Kidney (tissue), 14 donors: ENCODE data around the gene TPM3. TPM values are rescaled to one million over a fixed set of nuclear protein-coding genes. Genes with fewer than 3 reads are reported as not detected.
"Not testable (repeated sequence)": the region's sequence is repeated elsewhere in the genome, so short reads cannot be mapped to it uniquely, and the experiment has no call there.

Experiments used
- DNase-seq, 5 donors: peaks; one replicate each; pipeline ENCODE4 v3.0.0-alpha.2; 2013 to 2020
- FAIRE-seq: peaks from 2 replicates; lab custom pipeline; 2012; peaks lifted over from hg19 to GRCh38; lab: Jason Lieb, UNC
- H3K27ac ChIP-seq, 2 donors: one replicate each; pipeline ENCODE4 v1.7.0; 2013; ENCODE audit warnings: low read depth in 2 of 2, low read length in 2 of 2, inconsistent platforms in 1 of 2
- H3K27me3 ChIP-seq: one replicate; pipeline ENCODE4 v1.7.1; 2013; ENCODE audit warnings: low read length, inconsistent platforms; ENCODE audit not compliant: control insufficient read depth, insufficient read depth
- H3K36me3 ChIP-seq, 3 donors: one replicate each; pipeline versions ENCODE4 v1.7.0 to v1.7.1; 2013; ENCODE audit warnings: low read length in 3 of 3, control low read depth in 1 of 3, inconsistent platforms in 1 of 3; ENCODE audit not compliant: insufficient read depth in 3 of 3, control insufficient read depth in 2 of 3
- H3K4me1 ChIP-seq, 3 donors: one replicate each; pipeline versions ENCODE4 v1.7.0 to v1.7.1; 2013; ENCODE audit warnings: low read length in 3 of 3, inconsistent platforms in 1 of 3, low read depth in 1 of 3; ENCODE audit not compliant: control insufficient read depth in 2 of 3, insufficient read depth in 2 of 3
- H3K4me3 ChIP-seq, 3 donors: one replicate each; pipeline versions ENCODE4 v1.7.0 to v1.8.1; 2013; ENCODE audit warnings: low read length in 3 of 3, control low read depth in 1 of 3, inconsistent platforms in 1 of 3
- H3K9ac ChIP-seq, 3 donors: one replicate each; pipeline versions ENCODE4 v1.7.0 to v1.7.1; 2013; ENCODE audit warnings: low read length in 3 of 3, control low read depth in 1 of 3, inconsistent platforms in 1 of 3
- H3K9me3 ChIP-seq, 3 donors: one replicate each; pipeline versions ENCODE4 v1.7.0 to v1.7.1; 2013; ENCODE audit warnings: low read length in 3 of 3, control low read depth in 1 of 3, inconsistent platforms in 1 of 3; ENCODE audit not compliant: control insufficient read depth in 2 of 3, insufficient read depth in 1 of 3
- CTCF ChIP-seq: IDR thresholded peaks from 3 replicates; pipeline ENCODE4 v1.5.1; 2012; ENCODE audit warnings: mild to moderate bottlenecking, moderate library complexity, borderline replicate concordance; ENCODE audit not compliant: insufficient read depth; ENCODE audit errors: extremely low read depth
- intact Hi-C: fragments of 100-400 bp; cut with DNase I; formaldehyde crosslinking; loops from one replicate; pipeline ENCODE4 v1.11.1; 2022
- polyA plus RNA-seq: library from polyadenylated mRNA; stranded (reverse); fragments of 350-450 nt; fragmentation: Illumina TruSeq; extraction: RNeasy Lipid Tissue Mini Kit (QIAGEN cat#74804); gene quantifications from one replicate; pipeline ENCODE4 v1.2.3, GENCODE V29; 2014; ENCODE audit warnings: low read depth, low replicate concordance; ENCODE audit not compliant: insufficient read depth
- total RNA-seq: library from RNA; stranded (reverse); fragmentation: NEBNext Ultra II Directional; extraction: Animal tissue kit (Norgen Biotek cat#: 25700); gene quantifications from one replicate; pipeline ENCODE4 v1.2.1, GENCODE V29; 2021
- donor health status: control.
- donor health status: control.
- donor health status: control.
- donor health status: control.
- donor health status: control.
- donor health status: DM: yes; HTN: yes; CAD: no.
- donor health status: Normal renal cell carcinoma (clear cell type).

Gene TPM3
- total and polyA plus RNA-seq, 2 donors from 2014 or later, result 156 to 315 TPM

- H3K27ac ChIP-seq, result no peak overlapping the region
- H3K9me3 ChIP-seq, result no peaks in the 10 kb centered on the region
- no peaks in the 10 kb centered on the region for H3K27me3 ChIP-seq
- no peaks in the 10 kb centered on the region for H3K4me1 ChIP-seq
- no peak overlapping the region for H3K4me3 ChIP-seq
- FAIRE-seq (no peak), DNase-seq (no peak)
- H3K9ac ChIP-seq, result no peak overlapping the region
- H3K36me3 ChIP-seq, result peaks cover 15 to 61% (median 60%) of the 10 kb centered on the region in 3 donors
- no peak for TF ChIP-seq CTCF
- intact Hi-C loops, result no loop called here
Measured at GRCh38 chr1:154239491-154239890, 47.6 kb upstream of the TPM3 start.

GRCh38 chr1:154237880-154238506 is 46.1 kb upstream of the TPM3 start:
- FAIRE-seq (no peak), DNase-seq (no peak)
- H3K4me1 ChIP-seq, result no peaks in the 10 kb centered on the region
- peaks cover 16 to 52% (median 50%) of the 10 kb centered on the region in 3 donors for H3K36me3 ChIP-seq
- no peaks in the 10 kb centered on the region for H3K9me3 ChIP-seq
- H3K9ac ChIP-seq, result no peak overlapping the region
- H3K4me3 ChIP-seq, result no peak overlapping the region
- H3K27me3 ChIP-seq, result no peaks in the 10 kb centered on the region
- intact Hi-C loops, result no loop called here
- no peak overlapping the region for H3K27ac ChIP-seq
- no peak for TF ChIP-seq CTCF

GRCh38 chr1:154237435-154237834 is 45.5 kb upstream of the TPM3 start:
- FAIRE-seq, result no peak
- H3K36me3 ChIP-seq, result peaks cover 15 to 49% (median 46%) of the 10 kb centered on the region in 3 donors
- TF ChIP-seq CTCF, result no peak

GRCh38 chr1:154236855-154237254 is 45.0 kb upstream of the TPM3 start:
- Histone ChIP-seq H3K4me3 (no peak overlapping the region), H3K36me3 (peaks cover 15 to 46% (median 40%) of the 10 kb centered on the region in 3 donors), H3K4me1 (no peaks in the 10 kb centered on the region), H3K9me3 (no peaks in the 10 kb centered on the region), H3K27me3 (no peaks in the 10 kb centered on the region), H3K27ac (no peak overlapping the region), H3K9ac (no peak overlapping the region)
- no peak for FAIRE-seq
- intact Hi-C loops, result no loop called here
- no peak for TF ChIP-seq CTCF
- no peak for DNase-seq

More at GRCh38 chr1:154237435-154237834, 45.5 kb upstream of the TPM3 start:
- DNase-seq, result no peak
- Histone ChIP-seq H3K9ac (no peak overlapping the region), H3K4me3 (no peak overlapping the region), H3K4me1 (no peaks in the 10 kb centered on the region), H3K27ac (no peak overlapping the region), H3K27me3 (no peaks in the 10 kb centered on the region), H3K9me3 (no peaks in the 10 kb centered on the region)
- intact Hi-C loops, result no loop called here

GRCh38 chr1:154233127-154233526 is 41.2 kb upstream of the TPM3 start:
- DNase-seq, H3K27me3 ChIP-seq, intact Hi-C loops, FAIRE-seq, H3K4me3 ChIP-seq, H3K9me3 ChIP-seq, H3K27ac ChIP-seq, H3K9ac ChIP-seq, H3K4me1 ChIP-seq: not testable (repeated sequence)
- peaks cover 23 to 53% (median 48%) of the 10 kb centered on the region in 3 donors for H3K36me3 ChIP-seq
